Upper lobe of right lung (tissue), 1 donor: ENCODE data around the gene CEACAM6. TPM values are rescaled to one million over a fixed set of nuclear protein-coding genes. Genes with fewer than 3 reads are reported as not detected.
A peak's percentile ranks its signal among the peaks of the same experiment; 100 is the strongest.
"Not testable (repeated sequence)": the region's sequence is repeated elsewhere in the genome, so short reads cannot be mapped to it uniquely, and the experiment has no call there.

Source experiments
- ATAC-seq: fragments of 200-7000 bp; cut with Tn5 transposase; one replicate; pipeline ENCODE4 v1.9.1; 2020; ENCODE audit warnings: mild to moderate bottlenecking, moderate library complexity
- DNase-seq: peaks from one replicate; pipeline ENCODE4 v3.0.0-alpha.2; 2020
- H3K27ac ChIP-seq: fragments of 200-600 bp; one replicate; pipeline ENCODE4 v1.8.0; 2022
- H3K27me3 ChIP-seq: fragments of 200-600 bp; one replicate; pipeline ENCODE4 v1.8.0; 2022; ENCODE audit warnings: mild to moderate bottlenecking
- H3K36me3 ChIP-seq: fragments of 200-600 bp; one replicate; pipeline ENCODE4 v1.8.0; 2022
- H3K4me1 ChIP-seq: fragments of 200-600 bp; one replicate; pipeline ENCODE4 v1.8.0; 2022
- H3K4me3 ChIP-seq: fragments of 200-600 bp; one replicate; pipeline ENCODE4 v1.8.0; 2022; ENCODE audit warnings: mild to moderate bottlenecking
- H3K9me3 ChIP-seq: fragments of 200-600 bp; one replicate; pipeline ENCODE4 v1.8.0; 2022
- intact Hi-C: fragments of 100-400 bp; cut with DNase I; formaldehyde crosslinking; loops from one replicate; pipeline ENCODE4 v1.11.0; 2022
- total RNA-seq: library from RNA; stranded (reverse); fragmentation: NEBNext Ultra II Directional; extraction: Animal tissue kit (Norgen Biotek cat#: 25700); gene quantifications from one replicate; pipeline ENCODE4 v1.2.1, GENCODE V29; 2021
- TF ChIP-seq, protein P1 (sequence below): fragments of 200-600 bp; IDR thresholded peaks from one replicate; pipeline ENCODE4 v1.8.0; 2022; ENCODE audit warnings: antibody characterized with exemption
- donor health status: DM: no; HTN: yes; CAD: no; lungs with severe emphysema.

The CEACAM6 gene
- total RNA-seq, 1 donor from 2014 or later: 732 TPM

GRCh38 chr19:41748012-41748411 lies 7.3 kb upstream of the CEACAM6 start:
- intact Hi-C loops: no loop called here
- TF ChIP-seq, protein P1, sequence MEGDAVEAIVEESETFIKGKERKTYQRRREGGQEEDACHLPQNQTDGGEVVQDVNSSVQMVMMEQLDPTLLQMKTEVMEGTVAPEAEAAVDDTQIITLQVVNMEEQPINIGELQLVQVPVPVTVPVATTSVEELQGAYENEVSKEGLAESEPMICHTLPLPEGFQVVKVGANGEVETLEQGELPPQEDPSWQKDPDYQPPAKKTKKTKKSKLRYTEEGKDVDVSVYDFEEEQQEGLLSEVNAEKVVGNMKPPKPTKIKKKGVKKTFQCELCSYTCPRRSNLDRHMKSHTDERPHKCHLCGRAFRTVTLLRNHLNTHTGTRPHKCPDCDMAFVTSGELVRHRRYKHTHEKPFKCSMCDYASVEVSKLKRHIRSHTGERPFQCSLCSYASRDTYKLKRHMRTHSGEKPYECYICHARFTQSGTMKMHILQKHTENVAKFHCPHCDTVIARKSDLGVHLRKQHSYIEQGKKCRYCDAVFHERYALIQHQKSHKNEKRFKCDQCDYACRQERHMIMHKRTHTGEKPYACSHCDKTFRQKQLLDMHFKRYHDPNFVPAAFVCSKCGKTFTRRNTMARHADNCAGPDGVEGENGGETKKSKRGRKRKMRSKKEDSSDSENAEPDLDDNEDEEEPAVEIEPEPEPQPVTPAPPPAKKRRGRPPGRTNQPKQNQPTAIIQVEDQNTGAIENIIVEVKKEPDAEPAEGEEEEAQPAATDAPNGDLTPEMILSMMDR: no peak
- DNase-seq (no peak), ATAC-seq (no peak)
- no peak overlapping the region for H3K27ac ChIP-seq
- no peaks in the 10 kb centered on the region for H3K36me3 ChIP-seq
- no peak overlapping the region for H3K4me3 ChIP-seq
- peaks cover 4% of the 10 kb centered on the region for H3K27me3 ChIP-seq
- no peaks in the 10 kb centered on the region for H3K4me1 ChIP-seq
- H3K9me3 ChIP-seq: no peaks in the 10 kb centered on the region

- H3K4me1 ChIP-seq, H3K36me3 ChIP-seq, H3K9me3 ChIP-seq, DNase-seq, intact Hi-C loops, H3K27me3 ChIP-seq: not testable (repeated sequence)
- H3K4me3 ChIP-seq: peak overlapping the region; percentile 15
- peak; percentile 60 for ATAC-seq
- peak overlapping the region; percentile 65 for H3K27ac ChIP-seq
These were observed 4.8 kb upstream of the CEACAM6 start for GRCh38 chr19:41750248-41751134.

DNA sequence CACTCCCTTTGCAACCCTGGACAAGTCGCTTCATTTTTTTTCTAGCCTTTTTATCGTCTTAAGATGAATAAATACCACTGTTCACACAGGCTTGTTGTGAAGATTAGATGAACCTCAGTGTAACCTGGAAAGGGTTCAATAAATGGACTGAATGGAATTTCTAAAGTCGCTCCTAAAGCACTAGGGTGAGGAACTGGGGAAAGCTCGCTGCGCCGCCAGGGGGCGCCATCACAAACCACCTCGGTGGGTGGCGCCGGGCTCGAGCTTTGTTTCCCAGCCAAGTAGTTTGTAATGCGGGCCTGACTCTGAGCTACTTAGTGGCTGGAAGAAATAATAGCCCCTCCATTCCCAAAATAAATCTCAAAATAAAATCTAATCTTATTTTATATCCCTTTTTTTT lies 2.2 kb upstream of the CEACAM6 start:
- Histone ChIP-seq H3K4me1 (no peaks in the 10 kb centered on the region), H3K27ac (peak overlapping the region; percentile 33), H3K27me3 (no peaks in the 10 kb centered on the region), H3K9me3 (no peaks in the 10 kb centered on the region), H3K36me3 (no peaks in the 10 kb centered on the region), H3K4me3 (no peak overlapping the region)
- intact Hi-C loops: no loop called here
- ATAC-seq (peak; percentile 59), DNase-seq (peak; percentile 88)
- TF ChIP-seq, protein P1: peak; percentile 82

- H3K4me1 ChIP-seq: no peaks in the 10 kb centered on the region
- TF ChIP-seq, protein P1: peak; percentile 73
- intact Hi-C loops: no loop called here
- peak; percentile 74 for ATAC-seq
- H3K36me3 ChIP-seq: no peaks in the 10 kb centered on the region
- H3K9me3 ChIP-seq: no peaks in the 10 kb centered on the region
- no peaks in the 10 kb centered on the region for H3K27me3 ChIP-seq
- no peak overlapping the region for H3K4me3 ChIP-seq
- H3K27ac ChIP-seq: no peak overlapping the region
- no peak for DNase-seq
These were observed 1.3 kb upstream of the CEACAM6 start for GRCh38 chr19:41753936-41754529.

- H3K36me3 ChIP-seq: no peaks in the 10 kb centered on the region
- peak overlapping the region; percentile 39 for H3K4me3 ChIP-seq
- DNase-seq (no peak), ATAC-seq (no peak)
- H3K4me1 ChIP-seq: no peaks in the 10 kb centered on the region
- intact Hi-C loops: no loop called here
- TF ChIP-seq, protein P1: no peak
- no peaks in the 10 kb centered on the region for H3K27me3 ChIP-seq
- no peaks in the 10 kb centered on the region for H3K9me3 ChIP-seq
- no peak overlapping the region for H3K27ac ChIP-seq
These were observed 3.5 kb downstream of the CEACAM6 start for GRCh38 chr19:41758846-41759245.

DNA sequence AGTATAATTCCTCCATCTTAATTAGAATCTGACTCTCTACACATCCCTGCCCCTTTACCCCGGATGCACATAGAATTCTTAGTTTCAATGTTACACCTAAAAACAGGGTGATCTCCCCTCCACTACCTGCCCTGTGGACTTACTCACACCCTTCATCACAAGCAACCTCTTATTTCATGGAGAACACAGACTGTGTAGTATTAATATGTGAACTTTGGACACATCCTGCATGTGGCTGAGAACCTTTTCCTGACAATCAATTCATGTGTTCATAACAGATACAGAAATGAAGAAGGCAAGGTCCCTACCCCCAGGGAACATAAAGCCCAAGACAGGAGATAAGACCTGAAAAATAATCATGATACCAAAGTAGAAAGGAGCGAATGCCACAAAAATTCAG lies 11.8 kb downstream of the CEACAM6 start:
- DNase-seq (no peak), ATAC-seq (no peak)
- intact Hi-C loops: no loop called here
- Histone ChIP-seq H3K27me3 (peaks cover 5% of the 10 kb centered on the region), H3K4me1 (no peaks in the 10 kb centered on the region), H3K4me3 (no peak overlapping the region), H3K27ac (no peak overlapping the region), H3K36me3 (no peaks in the 10 kb centered on the region), H3K9me3 (no peaks in the 10 kb centered on the region)
- TF ChIP-seq, protein P1: no peak

- DNase-seq, intact Hi-C loops: not testable (repeated sequence)
These were observed 12.8 kb downstream of the CEACAM6 start for GRCh38 chr19:41768105-41768504.

More at GRCh38 chr19:41768105-41768504, 12.8 kb downstream of the CEACAM6 start:
- H3K27ac ChIP-seq, H3K27me3 ChIP-seq, H3K4me1 ChIP-seq, H3K9me3 ChIP-seq, ATAC-seq, H3K4me3 ChIP-seq, H3K36me3 ChIP-seq: not testable (repeated sequence)
